HG03457 (cell line): Measurements from ENCODE around the gene KRT6A.
"Not testable (repeated sequence)": the region's sequence is repeated elsewhere in the genome, so short reads cannot be mapped to it uniquely, and the experiment has no call there.

Experiments
- ATAC-seq: cut with Tn5 transposase; IDR thresholded peaks from one replicate; pipeline ENCODE4 v1.9.1; 2021; ENCODE audit warnings: moderate number of reproducible peaks; ENCODE audit not compliant: unreplicated experiment

The KRT6A gene

GRCh38 chr12:52474212-52474611 lies 18.8 kb downstream of the KRT6A start:
- no peak for ATAC-seq

GRCh38 chr12:52473768-52474167 lies 19.3 kb downstream of the KRT6A start, which contains the start of gene KRT6C:
Gene KRT6C (minus strand): TSS chr12:52473805. CDS start chr12:52473737, 68 bp downstream.
- ATAC-seq = no peak

- ATAC-seq = no peak
These were observed 23.2 kb downstream of the KRT6A start for GRCh38 chr12:52469853-52470252.

- ATAC-seq = no peak
These were observed 28.2 kb downstream of the KRT6A start for GRCh38 chr12:52464897-52465296.

GRCh38 chr12:52461693-52462092 lies 31.4 kb downstream of the KRT6A start:
- no peak for ATAC-seq

- no peak for ATAC-seq
These were observed 34.2 kb downstream of the KRT6A start for GRCh38 chr12:52458861-52459260.

- no peak for ATAC-seq
These were observed 37.2 kb downstream of the KRT6A start for GRCh38 chr12:52455821-52456220.

GRCh38 chr12:52454411-52455201 lies 38.5 kb downstream of the KRT6A start:
- ATAC-seq = no peak

- ATAC-seq = no peak
These were observed 41.0 kb downstream of the KRT6A start, which contains the start of gene KRT6B for GRCh38 chr12:52452101-52452500. Gene KRT6B (minus strand): TSS chr12:52452146. CDS start chr12:52452078, 68 bp downstream.

- no peak for ATAC-seq
These were observed 44.8 kb downstream of the KRT6A start for GRCh38 chr12:52448228-52448627.

GRCh38 chr12:52447196-52447595 lies 45.9 kb downstream of the KRT6A start:
- ATAC-seq = not testable (repeated sequence)

GRCh38 chr12:52446367-52447045 lies 46.6 kb downstream of the KRT6A start:
- ATAC-seq = no peak

- ATAC-seq = no peak
These were observed 47.2 kb downstream of the KRT6A start for GRCh38 chr12:52445876-52446275.

GRCh38 chr12:52444647-52445595 lies 48.1 kb downstream of the KRT6A start:
- ATAC-seq = no peak

GRCh38 chr12:52443966-52444365 lies 49.1 kb downstream of the KRT6A start:
- ATAC-seq = no peak

GRCh38 chr12:52442600-52443061 lies 50.4 kb downstream of the KRT6A start:
- no peak for ATAC-seq

GRCh38 chr12:52441320-52441911 lies 51.6 kb downstream of the KRT6A start:
- no peak for ATAC-seq

GRCh38 chr12:52440821-52441319 lies 52.2 kb downstream of the KRT6A start:
- no peak for ATAC-seq

- ATAC-seq = no peak
These were observed 53.2 kb downstream of the KRT6A start for GRCh38 chr12:52439845-52440244.

GRCh38 chr12:52439420-52439819 lies 53.6 kb downstream of the KRT6A start:
- ATAC-seq = no peak
